HG03066 (cell line): ENCODE results near the gene NFIA.

Experiments used
- ATAC-seq: cut with Tn5 transposase; IDR thresholded peaks from one replicate; pipeline ENCODE4 v1.9.1; 2021; ENCODE audit warnings: low read depth; ENCODE audit not compliant: unreplicated experiment

NFIA gene

GRCh38 chr1:61403679-61404596, 321.6 kb downstream of the NFIA start:
- no peak for ATAC-seq

DNA sequence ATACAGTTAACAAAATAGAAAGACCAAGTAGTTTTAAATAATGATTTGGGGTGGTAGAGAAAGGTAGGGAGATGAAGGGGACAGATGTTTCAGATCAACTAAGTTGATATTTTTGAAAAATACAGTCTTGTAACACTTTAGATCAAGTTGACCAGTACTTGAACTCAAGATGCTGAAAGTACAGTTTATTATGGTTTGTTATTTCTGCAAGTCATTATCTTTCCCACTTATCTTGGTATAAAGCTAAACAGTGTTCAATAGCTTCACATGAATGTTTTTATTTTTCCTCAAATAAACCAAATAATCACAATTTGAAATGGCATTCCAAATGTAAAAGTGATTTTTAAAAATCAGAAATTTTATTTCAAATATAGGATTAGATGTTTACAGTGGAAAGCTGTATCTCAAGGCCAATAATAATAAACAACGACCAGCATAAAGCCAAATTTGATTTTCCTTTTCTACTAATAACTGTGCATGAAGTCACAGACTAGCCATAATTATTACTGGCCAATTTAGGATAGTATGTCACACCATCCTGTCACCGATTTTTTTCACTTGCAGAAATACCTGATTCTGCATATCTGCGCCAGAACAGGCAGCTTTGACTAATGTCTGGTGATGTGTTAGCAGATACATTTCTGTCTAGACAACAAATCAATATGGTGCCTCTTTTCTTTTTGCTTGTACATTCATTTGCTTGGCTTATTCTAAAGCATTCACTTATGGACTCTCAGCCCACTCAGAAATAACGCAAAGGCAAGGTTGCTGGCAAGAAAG, 322.4 kb downstream of the NFIA start:
- no peak for ATAC-seq

DNA sequence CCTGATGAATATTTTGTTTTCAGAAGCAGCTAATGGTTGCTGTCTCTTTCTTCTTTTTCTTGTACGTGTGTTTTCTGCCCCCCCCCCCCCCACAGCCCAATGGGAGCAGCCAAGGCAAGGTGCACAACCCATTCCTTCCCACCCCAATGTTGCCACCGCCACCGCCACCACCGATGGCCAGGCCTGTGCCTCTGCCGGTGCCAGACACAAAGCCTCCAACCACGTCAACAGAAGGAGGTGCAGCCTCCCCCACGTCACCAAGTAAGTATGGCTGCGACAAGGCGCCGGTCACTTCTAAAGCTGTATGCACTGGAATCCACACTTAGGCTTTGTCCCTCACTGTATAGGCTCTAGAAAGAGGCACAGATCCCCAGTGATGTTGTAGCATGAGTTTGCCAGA, 324.1 kb downstream of the NFIA start:
- ATAC-seq = no peak

DNA sequence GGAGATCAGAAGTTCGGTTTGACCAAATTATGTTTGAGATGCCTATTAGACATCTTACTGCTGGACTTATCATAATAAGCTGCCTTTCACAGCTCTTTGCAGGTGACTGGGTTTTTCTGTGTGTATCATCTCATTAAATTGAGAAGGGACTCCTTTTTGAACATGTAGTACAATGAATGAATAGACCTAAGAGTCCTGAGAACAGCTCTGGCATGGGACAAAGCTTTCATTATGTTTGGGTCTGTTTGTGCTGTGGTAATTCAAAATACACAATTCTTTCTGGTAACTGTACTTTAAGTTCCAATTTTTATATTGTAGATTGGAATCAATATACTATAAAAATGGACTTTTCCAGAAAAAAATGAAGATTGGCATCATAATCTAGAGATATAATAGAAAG, 330.2 kb downstream of the NFIA start:
- no peak for ATAC-seq

DNA sequence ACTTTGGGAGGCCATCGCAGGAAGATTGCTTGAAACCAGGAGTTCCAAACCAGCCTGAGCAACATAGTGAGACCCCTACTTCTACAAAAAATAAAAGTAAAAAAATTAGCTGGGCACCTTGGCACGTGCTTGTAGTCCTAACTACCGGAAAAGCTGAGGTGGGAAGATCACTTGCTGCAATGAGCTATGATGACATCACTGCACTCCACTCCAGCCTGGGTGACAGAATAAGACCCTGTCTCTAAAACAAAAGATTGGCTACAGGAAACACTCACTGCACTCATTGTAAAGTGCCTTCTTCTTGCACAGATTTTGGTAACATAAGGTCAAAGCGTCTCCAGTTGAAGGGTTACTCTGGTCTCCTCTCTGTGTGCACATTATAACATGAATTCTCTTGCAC, 336.8 kb downstream of the NFIA start:
- no peak for ATAC-seq

DNA sequence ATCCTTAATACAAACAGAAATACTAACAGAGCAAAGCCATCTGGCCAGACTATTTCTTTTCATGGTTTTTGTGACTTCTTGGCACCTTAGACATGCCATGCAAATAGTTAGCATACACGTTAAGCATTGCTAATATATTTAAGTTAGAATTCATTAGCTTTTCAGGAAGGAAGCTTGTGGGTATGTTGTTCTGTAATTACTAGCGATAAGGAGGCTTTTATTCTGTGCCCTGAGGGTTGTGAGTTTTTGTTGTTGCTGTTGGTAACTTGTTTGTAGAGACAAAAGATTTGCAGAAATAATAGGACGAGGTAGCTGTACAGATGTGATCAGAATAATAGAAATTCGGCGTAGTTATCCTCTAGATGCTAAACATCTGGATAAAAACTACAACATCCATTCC, 337.3 kb downstream of the NFIA start:
- no peak for ATAC-seq

- no peak for ATAC-seq
Observed at GRCh38 chr1:61420243-61420642, 337.9 kb downstream of the NFIA start.

DNA sequence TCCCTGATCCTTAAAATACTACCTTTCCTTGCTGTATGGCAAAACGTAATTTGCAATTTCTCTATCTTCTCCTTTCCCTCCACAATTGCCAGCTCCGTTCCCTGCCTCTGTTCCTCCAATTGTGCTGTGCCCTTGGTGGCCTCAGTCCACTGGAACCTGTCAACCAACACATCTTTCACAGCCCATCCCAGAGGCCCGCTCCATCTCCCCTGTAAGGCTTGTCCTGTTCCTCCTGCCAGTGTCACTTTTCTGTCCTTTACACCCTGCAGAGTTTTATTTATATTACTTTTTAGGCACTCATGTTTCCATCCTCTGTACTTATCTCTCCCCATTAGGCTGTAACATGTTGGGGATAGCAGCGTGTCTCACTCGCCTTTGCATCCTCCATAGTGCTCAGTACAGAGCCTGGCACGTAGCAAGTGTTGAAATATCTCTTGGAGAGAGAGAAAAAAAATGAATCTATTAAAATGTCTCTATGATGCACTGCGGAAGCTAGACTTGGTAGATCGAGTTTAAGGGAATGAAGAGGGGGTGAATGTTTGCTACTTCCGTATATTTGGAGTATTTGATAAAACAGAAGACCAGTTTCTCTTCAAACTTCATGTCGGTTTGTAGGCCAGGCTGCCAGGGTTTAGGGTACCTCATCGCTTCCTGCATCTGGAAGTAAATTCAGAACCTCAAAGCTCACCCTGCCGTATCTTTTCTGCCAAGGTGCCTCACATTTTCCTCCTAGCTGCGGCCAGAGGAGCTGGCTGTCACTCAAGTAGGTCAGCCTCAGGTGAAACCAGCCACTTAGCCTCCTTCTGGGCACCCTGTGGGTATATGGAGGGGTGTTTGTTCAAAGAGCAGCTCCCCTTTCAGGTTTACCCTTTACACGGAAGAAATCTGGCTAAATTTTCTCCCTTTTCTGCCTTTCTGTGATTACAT, 338.8 kb downstream of the NFIA start:
- no peak for ATAC-seq

GRCh38 chr1:61423643-61424042, 341.3 kb downstream of the NFIA start:
- no peak for ATAC-seq

- no peak for ATAC-seq
Observed at GRCh38 chr1:61424382-61424781, 342.0 kb downstream of the NFIA start.

DNA sequence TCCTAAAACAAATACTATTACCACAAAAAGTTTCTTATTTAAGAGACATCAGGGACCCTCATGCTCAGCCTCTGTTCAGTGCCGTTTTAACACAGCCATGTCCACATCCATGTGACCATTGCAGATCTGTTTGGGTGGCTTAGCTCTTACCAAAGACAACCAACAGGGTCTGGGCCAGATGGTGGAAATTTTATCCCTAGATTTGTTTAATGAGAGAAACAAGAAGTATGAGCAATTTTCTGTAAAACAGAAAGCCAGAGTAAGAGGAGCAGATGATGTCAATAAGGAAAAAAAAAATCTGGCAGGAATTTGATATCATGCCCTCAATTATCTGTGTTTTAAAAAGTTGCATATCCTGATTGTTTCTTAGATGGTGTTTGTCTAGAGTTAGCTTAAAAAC, 342.7 kb downstream of the NFIA start:
- ATAC-seq = no peak

GRCh38 chr1:61426254-61426653, 343.9 kb downstream of the NFIA start:
- ATAC-seq = no peak

DNA sequence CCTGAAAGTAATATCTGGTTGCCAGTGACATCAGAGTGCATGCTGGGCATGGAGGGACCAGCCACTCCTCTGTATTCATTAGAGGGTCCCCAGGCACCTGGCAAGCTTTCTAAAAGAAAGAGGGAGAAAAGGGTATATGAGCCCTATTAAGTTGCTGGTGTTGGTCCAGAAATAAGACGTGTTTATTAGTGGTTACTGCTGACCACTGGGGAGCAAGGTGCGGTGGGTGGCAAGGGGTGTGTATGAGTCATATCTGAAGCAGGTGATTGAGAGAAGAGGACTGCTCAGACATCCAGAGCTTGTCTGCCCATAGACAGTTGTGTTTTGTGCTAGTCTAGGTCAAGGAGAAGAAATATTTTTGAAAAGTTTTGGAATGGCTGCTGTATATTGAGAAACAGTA, 344.5 kb downstream of the NFIA start:
- no peak for ATAC-seq

DNA sequence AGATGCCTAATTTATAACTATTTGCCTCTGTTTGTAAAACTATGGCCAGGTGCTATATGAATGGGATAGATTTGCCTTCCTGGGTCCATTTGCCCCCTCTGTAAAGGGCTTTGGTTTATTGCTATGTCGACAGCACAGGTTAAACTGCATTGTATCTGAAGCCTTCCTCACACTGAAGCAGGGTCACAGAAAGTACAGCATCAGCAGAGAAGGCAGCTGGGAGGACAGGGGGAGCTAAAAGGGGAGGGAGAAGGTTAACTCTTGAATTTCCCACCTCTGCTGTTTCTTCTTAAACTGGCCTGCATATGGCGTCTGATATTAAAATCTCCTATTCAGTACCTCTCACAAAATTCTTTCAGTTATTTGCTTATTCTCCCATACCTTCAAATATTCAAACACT, 345.1 kb downstream of the NFIA start:
- ATAC-seq = no peak

- no peak for ATAC-seq
Observed at GRCh38 chr1:61428146-61428545, 345.8 kb downstream of the NFIA start.

DNA sequence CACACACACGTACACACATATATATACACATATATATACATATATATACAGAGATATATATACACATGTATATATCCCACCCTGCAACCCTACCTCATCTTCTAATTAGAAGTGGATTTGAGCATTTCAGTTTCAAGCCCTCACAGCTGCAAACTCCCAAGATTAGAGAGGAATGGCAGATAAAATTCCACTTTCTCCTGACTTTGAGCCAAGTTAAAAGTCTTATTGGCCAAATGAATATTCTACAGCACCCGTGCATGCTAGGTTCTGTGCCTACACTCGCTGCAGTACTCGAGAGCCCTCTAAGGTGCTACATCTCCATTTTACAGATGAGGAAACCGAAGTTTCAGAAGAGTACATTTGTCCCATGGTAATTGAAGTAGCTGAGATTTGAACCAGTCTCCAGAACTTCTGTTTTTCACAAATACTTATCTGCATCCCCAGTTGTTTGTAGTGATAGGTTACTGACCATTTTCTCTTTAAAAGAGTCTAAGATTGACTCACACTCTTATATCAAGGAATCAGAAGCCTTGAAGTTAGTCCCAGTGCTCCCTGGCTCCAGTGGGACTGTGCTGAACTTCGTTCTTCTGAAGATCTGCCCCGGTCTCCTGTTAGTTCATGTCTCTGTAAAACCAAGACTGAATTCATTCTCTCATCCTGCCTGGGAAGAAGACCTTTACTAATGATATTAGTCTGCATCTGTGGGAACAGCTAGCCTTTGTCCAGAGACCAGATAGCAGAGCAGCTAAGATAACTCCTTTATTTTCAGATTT, 350.4 kb downstream of the NFIA start:
- ATAC-seq = no peak

- no peak for ATAC-seq
Observed at GRCh38 chr1:61433646-61434045, 351.3 kb downstream of the NFIA start.

- no peak for ATAC-seq
Observed at GRCh38 chr1:61434276-61434675, 351.9 kb downstream of the NFIA start.

DNA sequence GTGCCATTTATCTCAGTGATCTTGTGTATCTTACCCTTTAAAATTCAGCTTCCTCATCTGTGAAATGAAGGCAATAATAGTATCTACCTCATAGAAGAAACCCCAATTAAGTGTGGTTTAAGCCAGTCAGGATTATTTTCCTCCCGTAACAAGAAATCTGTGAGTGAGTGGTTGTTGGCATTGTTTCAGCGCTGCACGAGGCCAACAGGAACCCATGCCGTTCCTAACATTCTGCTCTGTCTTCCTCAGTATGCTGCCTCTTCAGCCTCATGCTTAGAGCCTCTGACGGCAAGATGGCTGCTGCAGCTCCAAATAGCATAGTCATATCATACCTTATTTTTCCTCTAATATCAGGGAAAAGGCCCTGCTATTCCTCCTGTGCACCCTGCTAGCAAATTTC, 352.9 kb downstream of the NFIA start:
- ATAC-seq = no peak

DNA sequence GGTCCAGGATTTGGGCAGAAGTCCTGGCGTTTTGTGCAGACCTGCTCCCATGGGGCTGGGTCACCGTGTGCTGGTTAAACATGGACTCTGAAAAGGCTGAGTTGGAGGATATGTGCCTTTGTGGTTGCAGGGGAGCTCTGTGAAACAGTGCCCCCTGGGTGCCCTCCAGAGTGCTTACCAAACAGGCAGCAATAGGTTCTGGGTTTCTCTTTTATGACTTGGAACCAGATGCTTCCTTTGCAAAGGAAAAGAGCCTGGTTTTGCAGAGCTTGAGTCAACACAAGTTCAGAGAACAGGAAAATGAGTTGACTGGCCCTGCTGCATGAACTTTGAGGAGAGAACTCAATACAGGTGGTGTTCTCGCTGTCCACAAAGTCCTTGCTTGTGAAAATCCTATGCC, 353.7 kb downstream of the NFIA start:
- no peak for ATAC-seq
